ENCODE measurements around the gene COL8A1.

COL8A1 gene

GRCh38 chr3:99674086-99674789 lies 35.8 kb downstream of the COL8A1 start:
- DNase-seq (ENCODE audit: low spot score): no peak

GRCh38 chr3:99678023-99678422 lies 39.6 kb downstream of the COL8A1 start:
- no peak for DNase-seq (ENCODE audit: low spot score)

- no peak for DNase-seq (ENCODE audit: low spot score)
Observed at GRCh38 chr3:99678896-99679295, 40.5 kb downstream of the COL8A1 start.

- DNase-seq (ENCODE audit: low spot score): no peak
Observed at GRCh38 chr3:99681512-99681911, 43.1 kb downstream of the COL8A1 start.

- no peak for DNase-seq (ENCODE audit: low spot score)
Observed at GRCh38 chr3:99681976-99682375, 43.6 kb downstream of the COL8A1 start.

GRCh38 chr3:99683465-99683864 lies 45.1 kb downstream of the COL8A1 start:
- DNase-seq (ENCODE audit: low spot score): no peak

GRCh38 chr3:99683876-99684275 lies 45.5 kb downstream of the COL8A1 start:
- DNase-seq (ENCODE audit: low spot score): no peak

- DNase-seq (ENCODE audit: low spot score): no peak
Observed at GRCh38 chr3:99684644-99685043, 46.2 kb downstream of the COL8A1 start.

- no peak for DNase-seq (ENCODE audit: low spot score)
Observed at GRCh38 chr3:99686469-99686868, 48.1 kb downstream of the COL8A1 start.

GRCh38 chr3:99686955-99687612 lies 48.7 kb downstream of the COL8A1 start:
- peak; percentile 68 for DNase-seq (ENCODE audit: low spot score)

- no peak for DNase-seq (ENCODE audit: low spot score)
Observed at GRCh38 chr3:99690761-99691369, 52.5 kb downstream of the COL8A1 start.

- DNase-seq (ENCODE audit: low spot score): no peak
Observed at GRCh38 chr3:99693636-99694035, 55.2 kb downstream of the COL8A1 start.

- no peak for DNase-seq (ENCODE audit: low spot score)
Observed at GRCh38 chr3:99696497-99696896, 58.1 kb downstream of the COL8A1 start.

- no peak for DNase-seq (ENCODE audit: low spot score)
Observed at GRCh38 chr3:99697250-99697649, 58.9 kb downstream of the COL8A1 start.

GRCh38 chr3:99698932-99699331 lies 60.5 kb downstream of the COL8A1 start:
- no peak for DNase-seq (ENCODE audit: low spot score)

- DNase-seq (ENCODE audit: low spot score): no peak
Observed at GRCh38 chr3:99699841-99700240, 61.4 kb downstream of the COL8A1 start.

- no peak for DNase-seq (ENCODE audit: low spot score)
Observed at GRCh38 chr3:99700631-99701268, 62.4 kb downstream of the COL8A1 start.

GRCh38 chr3:99702953-99703943 lies 64.9 kb downstream of the COL8A1 start:
- DNase-seq (ENCODE audit: low spot score): no peak

- DNase-seq (ENCODE audit: low spot score): no peak
Observed at GRCh38 chr3:99704417-99704816, 66.0 kb downstream of the COL8A1 start.

GRCh38 chr3:99706410-99706809 lies 68.0 kb downstream of the COL8A1 start:
- no peak for DNase-seq (ENCODE audit: low spot score)

- DNase-seq (ENCODE audit: low spot score): no peak
Observed at GRCh38 chr3:99708207-99708745, 69.9 kb downstream of the COL8A1 start.
